GM12873 (cell line): ENCODE measurements around the gene STEAP1B.

Experiments used
- TF ChIP-seq, protein P1 (sequence below): IDR thresholded peaks from 2 replicates; pipeline ENCODE4 v1.5.1; 2012; ENCODE audit warnings: low read depth, mild to moderate bottlenecking, moderate library complexity, low read length, control low read depth; ENCODE audit not compliant: insufficient read depth; ENCODE audit errors: missing control alignments

STEAP1B gene

DNA sequence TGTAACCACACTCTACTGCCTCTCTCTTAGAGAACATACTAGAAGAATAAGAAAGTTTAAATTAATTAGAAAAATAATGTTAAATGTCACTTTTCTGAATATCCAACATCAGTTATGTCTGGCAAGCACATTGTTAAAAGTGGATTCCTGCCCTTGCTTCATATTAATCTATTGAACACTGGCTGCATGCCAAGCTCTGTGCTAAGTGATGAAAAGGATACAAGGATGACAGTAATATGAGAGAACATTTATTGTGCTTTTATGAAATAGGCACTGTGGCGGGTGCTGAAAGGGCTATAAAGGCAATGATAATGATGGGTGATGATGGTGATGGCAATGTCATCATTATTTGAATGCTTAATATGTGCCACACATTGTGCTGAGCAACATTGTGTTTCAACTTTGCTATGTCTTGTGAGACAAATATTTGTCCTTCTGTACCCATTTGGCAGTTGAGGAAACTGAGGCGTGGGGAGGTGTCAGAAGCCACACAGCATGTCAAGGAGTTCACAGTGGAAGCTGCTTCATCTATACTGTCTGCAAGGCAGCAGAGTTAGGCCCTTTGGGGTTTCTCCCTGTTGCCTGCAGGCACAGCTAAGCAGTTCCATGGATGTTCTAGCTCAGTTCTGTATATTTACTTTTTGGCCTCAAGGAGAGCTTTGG lies 78.9 kb downstream of the STEAP1B start:
- TF ChIP-seq, protein P1, sequence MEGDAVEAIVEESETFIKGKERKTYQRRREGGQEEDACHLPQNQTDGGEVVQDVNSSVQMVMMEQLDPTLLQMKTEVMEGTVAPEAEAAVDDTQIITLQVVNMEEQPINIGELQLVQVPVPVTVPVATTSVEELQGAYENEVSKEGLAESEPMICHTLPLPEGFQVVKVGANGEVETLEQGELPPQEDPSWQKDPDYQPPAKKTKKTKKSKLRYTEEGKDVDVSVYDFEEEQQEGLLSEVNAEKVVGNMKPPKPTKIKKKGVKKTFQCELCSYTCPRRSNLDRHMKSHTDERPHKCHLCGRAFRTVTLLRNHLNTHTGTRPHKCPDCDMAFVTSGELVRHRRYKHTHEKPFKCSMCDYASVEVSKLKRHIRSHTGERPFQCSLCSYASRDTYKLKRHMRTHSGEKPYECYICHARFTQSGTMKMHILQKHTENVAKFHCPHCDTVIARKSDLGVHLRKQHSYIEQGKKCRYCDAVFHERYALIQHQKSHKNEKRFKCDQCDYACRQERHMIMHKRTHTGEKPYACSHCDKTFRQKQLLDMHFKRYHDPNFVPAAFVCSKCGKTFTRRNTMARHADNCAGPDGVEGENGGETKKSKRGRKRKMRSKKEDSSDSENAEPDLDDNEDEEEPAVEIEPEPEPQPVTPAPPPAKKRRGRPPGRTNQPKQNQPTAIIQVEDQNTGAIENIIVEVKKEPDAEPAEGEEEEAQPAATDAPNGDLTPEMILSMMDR = no peak

DNA sequence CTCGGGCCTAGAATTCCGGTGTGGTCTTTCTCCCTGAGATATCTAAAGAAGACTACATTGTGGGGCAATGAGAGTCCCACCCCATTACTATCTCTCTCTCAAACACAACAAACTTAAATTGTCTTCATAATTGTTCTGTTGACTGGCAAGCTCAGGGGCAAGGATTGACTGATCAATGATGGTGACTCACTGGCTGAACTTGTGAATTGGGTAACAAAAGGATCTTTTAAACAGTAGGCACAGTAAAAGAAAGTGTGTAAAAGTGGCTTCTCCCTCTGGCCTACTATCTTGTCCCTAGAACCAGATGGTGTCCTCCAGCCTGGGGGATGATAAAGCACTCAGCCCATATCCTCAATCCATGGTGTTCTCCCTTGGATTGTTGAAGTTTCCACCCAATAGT lies 80.0 kb downstream of the STEAP1B start:
- TF ChIP-seq, protein P1 = no peak

DNA sequence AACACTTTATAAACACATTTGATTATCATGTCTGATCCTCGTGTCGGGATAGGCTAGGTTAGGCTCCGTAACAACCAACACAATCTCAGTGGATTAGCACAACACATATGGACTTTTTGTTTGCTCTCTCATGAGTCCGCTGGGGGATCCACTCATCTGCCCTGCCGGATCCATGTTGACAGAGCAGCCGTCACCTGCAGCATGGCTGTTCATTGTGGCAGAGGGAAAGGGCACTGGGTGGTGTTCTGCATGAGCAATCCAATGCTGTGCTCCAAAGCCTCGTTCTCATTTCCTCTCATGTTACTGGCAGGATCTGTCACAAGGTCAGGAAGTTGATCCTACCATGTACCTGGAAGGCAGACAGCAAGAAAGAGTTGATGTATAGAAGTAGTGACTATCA lies 80.5 kb downstream of the STEAP1B start:
- TF ChIP-seq, protein P1 = no peak

DNA sequence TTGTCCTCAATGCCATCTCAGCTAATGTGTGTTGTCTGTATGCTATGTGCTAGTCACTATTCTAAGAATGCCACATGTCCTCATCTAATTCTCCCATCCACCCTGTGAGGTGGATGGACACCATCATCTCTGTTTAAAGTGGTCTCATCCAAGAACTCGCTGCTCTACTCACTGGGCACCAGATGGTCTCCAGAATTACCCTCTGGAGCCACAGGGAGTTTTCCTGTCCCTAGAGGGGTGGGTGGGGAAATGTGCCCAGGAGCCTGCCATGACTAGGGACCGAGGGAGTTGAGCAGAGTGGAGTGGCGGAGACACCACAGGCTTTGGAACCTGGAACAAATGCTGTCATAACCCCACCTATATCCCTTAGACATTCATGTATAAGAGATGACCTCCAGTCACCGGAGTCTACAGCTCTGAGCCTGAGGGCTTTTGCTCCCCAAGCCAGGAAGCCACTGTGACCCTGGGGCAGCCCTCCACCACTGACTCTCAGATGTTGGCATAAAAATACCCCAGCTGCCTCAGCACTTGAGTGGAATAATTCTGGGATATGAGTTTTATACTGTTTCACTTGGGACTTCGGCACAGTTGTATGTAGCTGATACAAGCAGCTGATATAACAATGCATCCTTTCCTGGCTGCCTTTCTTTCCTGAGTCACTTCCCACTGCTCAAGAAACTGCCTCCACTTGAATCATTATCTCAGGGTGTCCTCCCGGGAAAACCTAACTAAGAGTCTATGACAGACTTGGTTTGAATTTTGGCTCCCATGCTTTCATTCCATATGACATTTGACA lies 81.5 kb downstream of the STEAP1B start:
- TF ChIP-seq, protein P1 = no peak

DNA sequence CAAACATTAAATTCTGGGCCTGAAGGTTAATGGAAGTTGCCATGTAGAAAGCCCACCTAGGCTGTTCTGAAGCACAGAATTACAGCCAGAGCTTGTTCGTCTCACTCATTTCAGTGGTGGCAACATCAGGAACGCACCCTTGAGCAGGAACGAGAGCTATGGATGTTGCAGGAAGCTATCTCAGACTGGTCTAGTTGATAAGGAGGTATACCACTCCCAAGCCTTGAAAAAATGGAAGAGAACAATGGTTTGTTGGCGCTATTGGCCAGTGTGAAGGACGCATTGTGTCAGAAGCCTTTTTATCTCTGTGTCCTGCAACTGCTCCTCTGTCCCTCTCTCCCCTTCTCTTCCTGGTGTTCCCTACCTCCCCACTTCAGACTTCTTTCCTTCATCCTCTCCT lies 82.1 kb downstream of the STEAP1B start:
- TF ChIP-seq, protein P1 = no peak

DNA sequence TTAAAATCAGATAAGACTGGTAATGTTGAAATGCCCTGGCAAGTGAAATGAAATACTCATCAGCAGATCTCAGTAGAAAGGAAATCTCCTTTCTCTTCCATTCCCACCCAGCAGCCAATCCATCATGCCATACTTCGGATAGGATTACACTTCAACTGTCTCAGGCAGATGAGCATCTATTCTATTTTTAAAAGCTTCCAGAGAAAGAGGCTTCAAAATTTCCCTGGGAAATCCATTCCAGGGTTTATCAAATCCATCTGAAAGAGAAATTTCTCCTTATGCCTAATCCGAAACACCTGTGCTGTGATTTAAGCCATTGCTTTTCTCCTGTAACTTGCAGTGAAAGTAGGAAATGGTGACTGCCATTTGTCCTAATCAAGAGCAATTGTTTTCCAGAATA lies 82.6 kb downstream of the STEAP1B start:
- TF ChIP-seq, protein P1 = no peak

DNA sequence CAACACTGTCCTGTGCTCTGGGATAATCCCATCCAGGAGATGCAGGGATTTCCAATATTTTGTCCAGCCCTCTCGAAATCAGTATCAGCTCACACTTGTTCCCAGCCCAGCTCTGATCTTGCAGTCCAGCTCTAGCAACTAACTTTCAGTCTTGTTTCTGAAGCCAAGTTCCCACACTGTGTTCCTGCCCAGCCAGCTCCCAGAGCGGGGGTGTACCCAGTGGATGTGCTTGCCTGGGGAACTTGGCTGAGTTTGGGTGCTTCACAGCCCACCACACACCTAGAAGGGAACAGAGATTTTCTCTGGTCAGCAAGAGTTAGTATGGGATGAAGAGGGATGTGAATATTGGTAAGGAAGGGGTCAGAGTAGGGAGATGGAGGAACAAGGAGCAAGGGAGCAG lies 85.6 kb downstream of the STEAP1B start:
- TF ChIP-seq, protein P1 = no peak
